Astrocyte (in vitro differentiated cells and primary cell): Measurements from ENCODE around the gene LYRM2. TPM values are rescaled to one million over a fixed set of nuclear protein-coding genes. Genes with fewer than 3 reads are reported as not detected.

Source experiments
- DNase-seq: peaks from one replicate; pipeline ENCODE4 v3.0.0-alpha.2; 2010; ENCODE audit warnings: low read depth
- FAIRE-seq: peaks from 2 replicates; lab custom pipeline; 2011; peaks lifted over from hg19 to GRCh38; lab: Jason Lieb, UNC
- H2AFZ ChIP-seq: 2 replicates; pipeline ENCODE4 v1.6.0; 2012; ENCODE audit warnings: low read depth, low read length, inconsistent platforms
- H3K27ac ChIP-seq: 2 replicates; pipeline ENCODE4 v1.5.1; 2011; ENCODE audit warnings: low read depth, low read length, inconsistent platforms
- H3K27me3 ChIP-seq: 2 replicates; pipeline ENCODE4 v1.6.0; 2011; ENCODE audit warnings: low read length, inconsistent platforms; ENCODE audit not compliant: insufficient read depth
- H3K36me3 ChIP-seq: 2 replicates; pipeline ENCODE4 v1.5.1; 2011; ENCODE audit warnings: low read length, inconsistent platforms; ENCODE audit not compliant: insufficient read depth
- H3K4me1 ChIP-seq: 2 replicates; pipeline ENCODE4 v1.5.1; 2011; ENCODE audit warnings: low read length, inconsistent platforms; ENCODE audit not compliant: insufficient read depth
- H3K4me2 ChIP-seq: 2 replicates; pipeline ENCODE4 v1.6.0; 2012; ENCODE audit warnings: low read length, inconsistent platforms
- H3K4me3 ChIP-seq: 2 replicates; pipeline ENCODE4 v1.5.1; 2011; ENCODE audit warnings: low read depth, mild to moderate bottlenecking, low read length, inconsistent platforms; ENCODE audit not compliant: insufficient read depth
- H3K79me2 ChIP-seq: 2 replicates; pipeline ENCODE4 v1.6.0; 2012; ENCODE audit warnings: mild to moderate bottlenecking, low read length, inconsistent platforms; ENCODE audit not compliant: insufficient read depth
- H3K9ac ChIP-seq: 2 replicates; pipeline ENCODE4 v1.6.0; 2012; ENCODE audit warnings: mild to moderate bottlenecking, low read length, inconsistent platforms
- H3K9me3 ChIP-seq: 2 replicates; pipeline ENCODE4 v1.5.1; 2012; ENCODE audit warnings: low read depth, mild to moderate bottlenecking, low read length, inconsistent platforms; ENCODE audit not compliant: insufficient read depth
- H4K20me1 ChIP-seq: 2 replicates; pipeline ENCODE4 v1.6.0; 2012; ENCODE audit warnings: low read length, inconsistent platforms; ENCODE audit not compliant: insufficient read depth
- H3K27ac Mint-ChIP-seq: one replicate; pipeline ENCODE4 v1.8.0; 2021; ENCODE audit warnings: mild to moderate bottlenecking, mixed read lengths; ENCODE audit not compliant: unreplicated experiment
- H3K27me3 Mint-ChIP-seq: one replicate; pipeline ENCODE4 v1.8.0; 2021; ENCODE audit warnings: low read depth, mixed read lengths; ENCODE audit not compliant: unreplicated experiment
- H3K36me3 Mint-ChIP-seq: one replicate; pipeline ENCODE4 v1.8.0; 2021; ENCODE audit warnings: low read depth, mixed read lengths; ENCODE audit not compliant: unreplicated experiment
- H3K4me1 Mint-ChIP-seq: one replicate; pipeline ENCODE4 v1.8.0; 2021; ENCODE audit warnings: low read depth, mixed read lengths; ENCODE audit not compliant: unreplicated experiment
- H3K4me3 Mint-ChIP-seq: one replicate; pipeline ENCODE4 v1.8.0; 2021; ENCODE audit warnings: mild to moderate bottlenecking, moderate library complexity, mixed read lengths; ENCODE audit not compliant: unreplicated experiment
- H3K9me3 Mint-ChIP-seq: one replicate; pipeline ENCODE4 v1.8.0; 2021; ENCODE audit warnings: mild to moderate bottlenecking, mixed read lengths; ENCODE audit not compliant: unreplicated experiment
- CTCF ChIP-seq: IDR thresholded peaks from 2 replicates; pipeline ENCODE4 v1.5.1; 2011; ENCODE audit warnings: low read depth, mild to moderate bottlenecking, inconsistent platforms, low read length, moderate library complexity; ENCODE audit not compliant: insufficient read depth
- EZH2 ChIP-seq: IDR thresholded peaks from 2 replicates; pipeline ENCODE4 v1.6.1; 2012; ENCODE audit warnings: mild to moderate bottlenecking, low read length, inconsistent platforms; ENCODE audit not compliant: insufficient read depth
- total RNA-seq: library from RNA; stranded (reverse); gene quantifications from 2 replicates; pipeline ENCODE4 v1.2.1, GENCODE V29; 2021

LYRM2 gene
- total RNA-seq, 1 donor from 2014 or later = 39.2 TPM

GRCh38 chr6:89525786-89526562 lies 112.6 kb downstream of the LYRM2 start:
- H3K9me3 ChIP-seq = no peaks in the 10 kb centered on the region
- TF ChIP-seq CTCF = no peak
- no peak for TF ChIP-seq EZH2
- no peaks in the 10 kb centered on the region for H3K9me3 Mint-ChIP-seq
- peaks cover 9% of the 10 kb centered on the region for H3K4me1 Mint-ChIP-seq
- H3K79me2 ChIP-seq = no peaks in the 10 kb centered on the region
- no peak overlapping the region for H3K4me2 ChIP-seq
- no peak overlapping the region for H3K27ac ChIP-seq
- no peaks in the 10 kb centered on the region for H3K27me3 ChIP-seq
- no peak for FAIRE-seq
- no peak overlapping the region for H2AFZ ChIP-seq
- no peaks in the 10 kb centered on the region for H3K27me3 Mint-ChIP-seq
- no peaks in the 10 kb centered on the region for H3K36me3 ChIP-seq
- no peak overlapping the region for H3K4me3 Mint-ChIP-seq
- H3K27ac Mint-ChIP-seq = no peak overlapping the region
- no peaks in the 10 kb centered on the region for H4K20me1 ChIP-seq
- H3K4me3 ChIP-seq = no peak overlapping the region
- H3K4me1 ChIP-seq = no peaks in the 10 kb centered on the region
- H3K36me3 Mint-ChIP-seq = peaks cover 6% of the 10 kb centered on the region
- H3K9ac ChIP-seq = no peak overlapping the region
- DNase-seq = no peak

GRCh38 chr6:89522778-89523177 lies 115.8 kb downstream of the LYRM2 start:
- H3K4me2 ChIP-seq = no peak overlapping the region
- H3K9ac ChIP-seq = no peak overlapping the region
- no peak overlapping the region for H2AFZ ChIP-seq
- Mint-ChIP-seq H3K36me3 (peaks cover 4% of the 10 kb centered on the region), H3K4me1 (peaks cover 9% of the 10 kb centered on the region), H3K27me3 (no peaks in the 10 kb centered on the region), H3K4me3 (no peak overlapping the region), H3K27ac (no peak overlapping the region), H3K9me3 (no peaks in the 10 kb centered on the region)
- no peak for DNase-seq
- TF ChIP-seq CTCF (no peak), EZH2 (no peak)
- no peaks in the 10 kb centered on the region for H4K20me1 ChIP-seq
- no peak overlapping the region for H3K27ac ChIP-seq
- H3K36me3 ChIP-seq = no peaks in the 10 kb centered on the region
- FAIRE-seq = no peak
- H3K79me2 ChIP-seq = no peaks in the 10 kb centered on the region
- no peaks in the 10 kb centered on the region for H3K27me3 ChIP-seq
- no peak overlapping the region for H3K4me3 ChIP-seq
- no peaks in the 10 kb centered on the region for H3K9me3 ChIP-seq
- no peaks in the 10 kb centered on the region for H3K4me1 ChIP-seq

- no peak overlapping the region for H3K27ac Mint-ChIP-seq
- Histone ChIP-seq H3K4me2 (no peak overlapping the region), H3K79me2 (no peaks in the 10 kb centered on the region), H3K27me3 (no peaks in the 10 kb centered on the region), H3K9me3 (no peaks in the 10 kb centered on the region), H4K20me1 (no peaks in the 10 kb centered on the region), H3K4me1 (no peaks in the 10 kb centered on the region), H3K4me3 (no peak overlapping the region), H2AFZ (no peak overlapping the region), H3K36me3 (no peaks in the 10 kb centered on the region), H3K27ac (no peak overlapping the region), H3K9ac (no peak overlapping the region)
- TF ChIP-seq CTCF (no peak), EZH2 (no peak)
- no peaks in the 10 kb centered on the region for H3K27me3 Mint-ChIP-seq
- peaks cover 5% of the 10 kb centered on the region for H3K4me1 Mint-ChIP-seq
- DNase-seq (no peak), FAIRE-seq (no peak)
- peaks cover 3% of the 10 kb centered on the region for H3K36me3 Mint-ChIP-seq
- no peak overlapping the region for H3K4me3 Mint-ChIP-seq
- no peaks in the 10 kb centered on the region for H3K9me3 Mint-ChIP-seq
Measured at GRCh38 chr6:89520736-89521135, 117.8 kb downstream of the LYRM2 start.
